Large intestine (tissue), 3 donors: ENCODE measurements around the gene ARL8B. TPM values are rescaled to one million over a fixed set of nuclear protein-coding genes. Genes with fewer than 3 reads are reported as not detected.

Experiments used
- DNase-seq, 2 donors: peaks; one replicate each; pipeline versions ENCODE4 v3.0.0 to v3.0.0-alpha.2; 2013
- H3K27ac ChIP-seq: one replicate; pipeline ENCODE4 v1.5.1; 2013; ENCODE audit warnings: low read length
- H3K27me3 ChIP-seq: 2 replicates; pipeline ENCODE4 v1.6.1; 2013; ENCODE audit warnings: low read length; ENCODE audit not compliant: control insufficient read depth, insufficient read depth
- H3K36me3 ChIP-seq: 2 replicates; pipeline ENCODE4 v1.6.1; 2013; ENCODE audit warnings: low read length; ENCODE audit not compliant: control insufficient read depth, insufficient read depth
- H3K4me1 ChIP-seq: one replicate; pipeline ENCODE4 v1.6.1; 2013; ENCODE audit warnings: low read length; ENCODE audit not compliant: control insufficient read depth, insufficient read depth
- H3K4me3 ChIP-seq: one replicate; pipeline ENCODE4 v1.5.1; 2013; ENCODE audit warnings: low read length
- H3K9me3 ChIP-seq: one replicate; pipeline ENCODE4 v1.6.1; 2013; ENCODE audit warnings: mild to moderate bottlenecking, low read depth, low read length, moderate library complexity; ENCODE audit not compliant: control insufficient read depth
- WGBS: methylation state at CpG from one replicate; pipeline ENCODE4 v1.1.5; 2013; ENCODE audit warnings: low lambda C conversion rate; ENCODE audit not compliant: insufficient coverage; 5-methylcytosine and 5-hydroxymethylcytosine counted together
- polyA plus RNA-seq: library from polyadenylated mRNA; unstranded; fragments of 120-200 nt; gene quantifications from one replicate; pipeline ENCODE4 v1.2.1, GENCODE V29; 2013

The ARL8B gene
- polyA plus RNA-seq, 1 donor, result 68.0 TPM

DNA sequence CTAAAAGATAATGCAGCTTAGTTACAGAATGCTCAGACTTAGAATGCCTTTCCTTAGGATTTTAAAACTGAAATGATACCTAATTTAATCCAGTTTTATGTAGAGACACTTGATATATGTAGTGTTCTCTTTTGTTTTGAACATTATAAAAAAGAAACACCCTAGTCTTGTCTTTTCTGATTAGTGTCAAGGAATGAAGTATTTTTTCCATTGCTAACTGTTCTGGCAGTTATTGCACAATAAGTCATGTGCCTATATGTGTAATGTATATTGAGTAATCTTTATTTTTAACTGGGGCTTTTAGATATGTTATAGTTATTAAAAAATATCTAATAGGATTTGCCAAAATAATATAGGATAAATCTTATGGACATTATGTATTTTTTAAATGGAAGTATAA, 4.5 kb downstream of the ARL8B start:
- H3K9me3 ChIP-seq, result no peaks in the 10 kb centered on the region
- H3K4me1 ChIP-seq, result peaks cover 12% of the 10 kb centered on the region
- no peak overlapping the region for H3K27ac ChIP-seq
- no peaks in the 10 kb centered on the region for H3K27me3 ChIP-seq
- DNase-seq, result peak in 1 of 2 donors; percentile 31
- no peak overlapping the region for H3K4me3 ChIP-seq
- peaks cover 6% of the 10 kb centered on the region for H3K36me3 ChIP-seq

DNA sequence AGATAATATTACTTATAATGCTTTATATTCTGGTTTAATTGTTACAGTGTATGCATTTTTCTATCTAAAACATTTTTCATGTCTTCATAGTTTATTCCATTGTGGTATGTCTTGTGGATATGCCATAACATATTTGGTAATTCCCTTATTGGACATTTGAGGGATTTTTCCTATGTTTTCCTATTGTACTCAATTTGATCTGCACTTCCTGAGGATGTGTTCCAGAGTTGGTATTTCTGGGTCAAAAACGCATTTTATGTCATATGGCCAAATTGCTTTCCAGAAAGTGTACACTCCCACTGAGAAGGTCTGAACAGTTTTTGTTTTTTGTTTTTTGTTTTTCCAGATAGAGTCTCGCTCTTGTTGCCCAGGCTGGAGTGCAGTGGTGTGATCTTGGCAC, 6.8 kb downstream of the ARL8B start:
- 100% methylated on average over 1 of the region's 2 CpGs for WGBS
- no peak overlapping the region for H3K27ac ChIP-seq

DNA sequence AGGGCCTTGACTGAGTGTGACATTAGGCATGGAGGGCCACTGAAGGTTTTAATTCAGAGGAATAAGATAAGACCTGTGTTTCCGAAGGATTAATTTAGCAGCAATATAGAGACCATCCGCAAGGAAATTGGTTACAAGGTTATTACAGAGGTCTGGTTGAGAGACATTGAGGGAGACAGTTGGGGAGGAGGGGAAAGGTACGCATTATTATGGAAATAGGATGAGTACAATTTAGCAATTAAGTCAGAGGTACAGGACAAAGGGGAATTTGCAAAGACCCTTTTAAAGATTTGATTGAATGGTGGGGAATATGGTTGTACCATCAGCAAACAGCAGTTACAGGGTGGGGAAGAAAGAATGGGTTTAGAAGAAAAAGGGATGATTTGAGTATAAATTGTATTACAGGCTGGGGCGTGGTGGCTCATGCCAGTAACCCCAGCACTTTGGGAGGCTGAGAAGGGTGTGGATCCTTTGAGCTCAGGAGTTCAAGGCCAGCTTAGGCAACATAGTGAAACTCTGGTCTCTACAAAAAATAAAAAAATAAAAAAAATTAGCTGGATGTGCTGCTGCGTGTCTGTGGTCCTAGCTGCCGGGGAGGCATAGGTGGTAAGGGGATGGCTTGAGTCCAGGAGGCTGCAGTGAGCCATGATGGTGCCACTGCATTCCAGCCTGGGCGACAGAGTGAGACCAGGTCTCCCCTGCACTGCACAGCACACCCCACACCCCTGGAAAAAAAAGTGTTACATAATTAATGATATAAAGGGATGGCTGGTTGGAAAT, 11.3 kb downstream of the ARL8B start:
- WGBS, result 100% methylated on average over 2 of the region's 7 CpGs
- Histone ChIP-seq H3K36me3 (peaks cover 6% of the 10 kb centered on the region), H3K9me3 (no peaks in the 10 kb centered on the region), H3K27me3 (no peaks in the 10 kb centered on the region), H3K27ac (no peak overlapping the region), H3K4me3 (no peak overlapping the region), H3K4me1 (no peaks in the 10 kb centered on the region)
- no peak for DNase-seq

More for the DNA sequence above, 6.8 kb downstream of the ARL8B start:
- peaks cover 6% of the 10 kb centered on the region for H3K36me3 ChIP-seq
- DNase-seq, result no peak
- H3K4me3 ChIP-seq, result no peak overlapping the region
- no peaks in the 10 kb centered on the region for H3K9me3 ChIP-seq
- no peaks in the 10 kb centered on the region for H3K27me3 ChIP-seq
- peaks cover 9% of the 10 kb centered on the region for H3K4me1 ChIP-seq

DNA sequence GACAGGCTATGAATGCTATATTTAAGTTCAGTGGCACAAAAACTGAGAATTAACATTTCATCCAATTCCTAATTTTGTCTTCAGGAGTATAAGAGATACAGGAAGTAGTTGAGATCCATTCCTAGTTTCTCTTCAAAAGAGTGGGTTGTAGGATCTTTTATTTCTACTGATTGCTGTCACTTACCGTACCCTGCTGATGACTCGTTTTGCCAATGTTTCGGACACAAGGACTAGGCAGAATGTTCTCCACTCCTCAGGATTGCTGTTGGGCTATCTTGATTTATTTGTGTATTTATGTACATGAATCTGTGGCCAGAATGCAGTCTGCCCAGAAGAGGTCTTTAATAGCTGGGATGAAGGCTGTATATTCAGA, 11.9 kb downstream of the ARL8B start:
- H3K9me3 ChIP-seq, result no peaks in the 10 kb centered on the region
- H3K36me3 ChIP-seq, result peaks cover 6% of the 10 kb centered on the region
- no peaks in the 10 kb centered on the region for H3K4me1 ChIP-seq
- 100% methylated on average over 1 of the region's 3 CpGs for WGBS
- H3K27ac ChIP-seq, result no peak overlapping the region
- no peaks in the 10 kb centered on the region for H3K27me3 ChIP-seq
- H3K4me3 ChIP-seq, result no peak overlapping the region
- DNase-seq, result no peak

DNA sequence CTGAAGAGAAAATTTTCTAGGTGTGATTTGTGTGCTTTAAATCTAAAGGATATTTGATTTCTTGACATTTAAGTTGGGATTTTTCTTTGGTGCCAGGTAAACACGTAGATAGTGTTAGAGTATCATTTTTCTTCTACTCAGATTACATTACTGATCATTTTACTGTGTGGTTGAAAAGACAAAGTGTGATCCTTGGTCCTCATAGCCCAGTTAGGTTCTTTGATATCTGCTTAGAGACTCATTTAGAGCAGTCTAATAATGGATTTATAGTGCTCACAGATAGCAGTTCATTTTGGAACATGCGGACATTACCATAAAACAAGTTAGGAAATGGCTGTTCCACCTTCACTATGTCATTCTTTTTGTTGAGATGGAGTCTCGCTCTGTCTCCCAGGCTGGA, 12.4 kb downstream of the ARL8B start:
- Histone ChIP-seq H3K4me1 (no peaks in the 10 kb centered on the region), H3K27me3 (no peaks in the 10 kb centered on the region), H3K36me3 (peaks cover 5% of the 10 kb centered on the region), H3K4me3 (no peak overlapping the region), H3K27ac (no peak overlapping the region), H3K9me3 (no peaks in the 10 kb centered on the region)
- DNase-seq, result no peak
- no CpG with 5 or more reads among the region's 3 CpGs for WGBS

DNA sequence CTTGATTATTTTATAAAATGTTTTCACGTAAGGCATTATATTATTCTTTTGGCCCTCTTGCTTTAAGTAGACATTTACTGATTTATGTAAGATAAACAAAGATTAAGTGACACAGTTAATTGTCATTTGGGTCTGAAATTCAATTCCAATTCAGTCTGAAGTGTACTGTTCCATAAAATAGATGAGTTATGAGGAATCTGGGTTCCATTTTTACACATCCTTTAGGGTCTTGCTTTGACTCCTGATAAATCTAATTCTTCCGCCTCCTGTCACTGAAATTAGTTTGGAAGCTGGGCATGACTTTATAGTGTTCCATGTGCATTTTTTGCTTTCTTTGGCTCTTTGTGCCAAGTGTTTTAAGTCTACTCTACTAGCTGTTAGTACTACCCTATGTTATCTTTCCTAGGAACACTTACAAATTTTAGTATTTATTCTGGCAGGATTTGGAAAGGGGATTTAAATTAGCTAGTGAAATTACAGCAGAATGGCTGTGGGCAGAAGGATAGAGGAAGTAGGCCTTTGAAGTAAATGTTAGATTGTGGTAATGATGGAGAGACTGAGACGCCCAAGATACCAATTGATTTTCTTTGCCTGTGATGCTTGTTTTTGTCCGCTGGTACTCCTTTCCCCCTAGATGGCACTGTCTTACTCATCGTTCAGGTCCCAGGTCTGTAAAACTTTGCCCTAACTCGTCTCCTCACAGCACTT, 14.3 kb downstream of the ARL8B start:
- Histone ChIP-seq H3K4me1 (no peaks in the 10 kb centered on the region), H3K36me3 (peaks cover 2% of the 10 kb centered on the region), H3K27ac (no peak overlapping the region), H3K4me3 (no peak overlapping the region), H3K9me3 (no peaks in the 10 kb centered on the region), H3K27me3 (no peaks in the 10 kb centered on the region)
- no peak for DNase-seq
- WGBS, result 88% methylated on average over 1 of the region's 6 CpGs

- no peaks in the 10 kb centered on the region for H3K27me3 ChIP-seq
- H3K27ac ChIP-seq, result no peak overlapping the region
- no CpG with 5 or more reads among the region's 2 CpGs for WGBS
- H3K36me3 ChIP-seq, result peaks cover 6% of the 10 kb centered on the region
- no peaks in the 10 kb centered on the region for H3K9me3 ChIP-seq
- no peak for DNase-seq
- no peak overlapping the region for H3K4me3 ChIP-seq
- no peaks in the 10 kb centered on the region for H3K4me1 ChIP-seq
These were observed 14.9 kb downstream of the ARL8B start for GRCh38 chr3:5136919-5137429.

DNA sequence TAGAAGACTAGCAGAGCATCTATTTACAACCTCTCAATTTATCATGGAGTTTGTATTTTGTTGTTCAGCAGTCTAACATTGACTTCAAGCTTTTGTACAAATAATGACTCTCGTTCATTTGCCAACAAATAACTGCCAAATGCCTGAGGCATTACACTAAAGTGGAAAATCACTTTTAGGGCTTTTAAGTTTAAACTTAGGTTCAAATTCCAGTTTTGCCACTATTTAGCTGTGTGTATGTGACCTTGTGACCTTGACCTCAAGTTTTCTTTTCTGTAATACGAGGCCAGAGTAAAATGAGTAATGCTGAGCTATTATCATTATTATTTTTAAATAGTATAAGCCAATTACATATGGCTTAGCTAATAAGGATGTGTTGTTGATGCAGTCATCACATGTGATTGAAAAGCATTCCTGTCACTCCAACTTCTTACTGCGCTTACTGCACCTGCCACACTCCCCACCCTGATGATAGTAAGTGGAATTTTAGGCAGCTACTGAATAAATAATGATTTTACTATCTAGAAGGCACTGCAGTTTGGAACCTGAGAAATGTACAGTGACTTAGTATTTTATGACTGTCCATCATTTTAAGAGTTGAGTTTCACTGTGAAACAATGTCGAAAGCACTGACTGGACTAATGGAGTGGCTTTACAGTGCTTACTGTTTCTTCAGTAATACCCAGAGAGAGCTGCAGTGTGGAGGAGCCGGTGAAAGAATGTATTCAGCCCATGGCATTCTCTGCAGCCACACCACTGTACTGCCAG, 16.3 kb downstream of the ARL8B start:
- Histone ChIP-seq H3K9me3 (no peaks in the 10 kb centered on the region), H3K36me3 (peaks cover 8% of the 10 kb centered on the region), H3K4me3 (no peak overlapping the region), H3K4me1 (no peaks in the 10 kb centered on the region), H3K27ac (no peak overlapping the region), H3K27me3 (no peaks in the 10 kb centered on the region)
- DNase-seq, result no peak
- WGBS, result 83% methylated on average over 1 of the region's 5 CpGs

- DNase-seq, result no peak
- WGBS, result 100% methylated on average over 1 of the region's 4 CpGs
- Histone ChIP-seq H3K4me3 (no peak overlapping the region), H3K4me1 (no peaks in the 10 kb centered on the region), H3K27me3 (no peaks in the 10 kb centered on the region), H3K9me3 (no peaks in the 10 kb centered on the region), H3K36me3 (peaks cover 9% of the 10 kb centered on the region), H3K27ac (no peak overlapping the region)
These were observed 18.1 kb downstream of the ARL8B start for GRCh38 chr3:5140230-5140621.

GRCh38 chr3:5140839-5141238, 18.7 kb downstream of the ARL8B start:
- Histone ChIP-seq H3K27me3 (no peaks in the 10 kb centered on the region), H3K4me1 (no peaks in the 10 kb centered on the region), H3K4me3 (no peak overlapping the region), H3K27ac (no peak overlapping the region), H3K9me3 (no peaks in the 10 kb centered on the region), H3K36me3 (peaks cover 11% of the 10 kb centered on the region)
- no CpG with 5 or more reads among the region's 6 CpGs for whole genome bisulfite sequencing
- DNase-seq, result no peak
